HG02610 (cell line): ENCODE results near the gene IL1RAP.

Experiments
- ATAC-seq: cut with Tn5 transposase; IDR thresholded peaks from one replicate; pipeline ENCODE4 v1.9.1; 2021; ENCODE audit warnings: mild to moderate bottlenecking, moderate library complexity; ENCODE audit not compliant: unreplicated experiment

The IL1RAP gene

DNA sequence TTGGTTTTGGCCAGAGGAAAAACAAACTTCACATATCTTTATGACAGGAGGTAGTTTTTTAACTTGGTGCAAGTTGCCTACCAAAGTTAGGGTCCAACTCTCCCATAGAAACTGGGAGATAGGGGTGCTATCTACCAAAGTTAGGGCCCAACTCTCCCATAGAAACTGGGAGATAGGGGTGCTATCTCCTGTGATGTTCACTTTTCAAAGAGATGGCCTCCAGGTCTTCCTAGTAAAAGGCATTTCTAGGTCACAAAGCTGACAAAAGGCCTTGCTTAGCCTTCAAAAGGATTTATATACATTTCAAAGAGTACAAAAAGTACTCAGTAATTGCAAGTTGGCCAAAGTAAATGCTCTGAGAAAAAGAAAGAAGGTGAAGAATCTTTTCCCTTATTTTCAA, 27.1 kb downstream of the IL1RAP start:
- ATAC-seq, result no peak

DNA sequence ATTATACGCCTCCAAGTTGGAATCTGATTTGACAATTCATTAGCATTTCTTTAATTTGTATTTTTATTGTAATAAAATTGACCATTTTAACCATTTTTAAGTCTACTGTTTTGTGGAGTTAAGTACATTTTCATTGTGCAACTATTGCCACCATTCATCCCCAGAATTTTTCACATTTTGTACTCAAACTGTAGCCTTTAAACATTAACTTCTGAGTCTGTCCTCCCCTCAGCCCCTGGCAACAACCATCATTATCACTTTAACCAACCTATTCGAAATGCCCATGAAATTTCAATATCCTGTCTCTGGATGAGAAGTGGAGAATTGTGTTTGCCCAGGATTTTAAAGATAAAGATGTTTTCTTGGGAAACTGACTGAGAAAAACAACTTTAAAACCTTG, 27.7 kb downstream of the IL1RAP start:
- no peak for ATAC-seq

DNA sequence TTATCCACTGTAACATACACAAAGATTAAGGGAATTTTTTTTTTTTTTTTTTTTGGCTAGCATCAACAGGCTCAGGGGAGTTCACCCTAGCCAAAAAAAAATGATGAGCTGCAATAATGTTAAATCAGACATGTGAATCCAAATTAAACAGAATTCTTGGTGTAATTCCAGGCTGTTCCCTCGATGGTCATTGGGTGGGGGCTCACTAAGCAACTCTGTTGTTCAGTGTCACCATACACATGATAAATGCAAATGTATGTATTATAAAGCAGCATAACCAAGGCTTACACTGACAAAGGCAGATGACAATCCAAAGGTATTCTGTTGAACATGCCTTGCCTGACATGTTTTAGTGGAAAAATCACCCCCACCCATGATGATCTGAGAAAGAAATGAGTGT, 29.0 kb downstream of the IL1RAP start:
- no peak for ATAC-seq

DNA sequence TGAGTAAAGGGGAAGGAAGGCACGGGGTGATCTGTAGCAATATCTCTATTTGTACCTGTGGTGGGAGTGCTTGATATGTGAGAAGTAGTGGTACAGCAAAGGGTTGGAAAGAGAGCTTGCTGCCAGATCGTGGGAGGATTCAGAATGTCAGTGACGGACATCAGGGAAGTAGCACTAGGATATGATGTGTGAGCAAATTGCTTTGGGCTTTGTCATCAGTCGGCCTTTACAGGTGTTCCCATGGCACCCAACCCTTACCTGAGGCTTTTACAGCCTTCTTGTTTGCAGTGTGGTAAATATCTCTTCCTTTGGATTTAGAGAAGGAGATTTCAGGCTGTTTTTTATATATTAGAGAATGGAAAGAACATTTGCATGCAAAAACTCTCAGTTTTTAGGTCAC, 29.8 kb downstream of the IL1RAP start:
- ATAC-seq, result no peak

DNA sequence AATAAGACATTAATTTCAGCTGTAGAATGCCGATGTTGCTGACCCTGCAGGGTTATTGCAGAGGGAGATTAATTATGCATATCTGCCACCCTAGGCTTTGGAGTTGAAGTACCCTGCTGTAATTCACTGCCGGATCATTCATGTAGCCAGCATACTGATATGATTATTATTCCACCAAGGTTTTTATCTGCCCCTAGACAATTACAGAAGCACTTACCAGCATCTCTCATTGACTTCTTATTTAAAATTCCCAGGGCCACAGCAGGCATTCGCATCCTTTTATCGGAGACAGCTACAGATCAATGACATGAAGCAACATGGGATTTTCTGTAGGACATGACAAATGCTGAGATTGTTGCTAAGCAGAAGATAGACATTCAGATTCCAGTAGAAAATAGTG, 31.3 kb downstream of the IL1RAP start:
- ATAC-seq, result no peak

DNA sequence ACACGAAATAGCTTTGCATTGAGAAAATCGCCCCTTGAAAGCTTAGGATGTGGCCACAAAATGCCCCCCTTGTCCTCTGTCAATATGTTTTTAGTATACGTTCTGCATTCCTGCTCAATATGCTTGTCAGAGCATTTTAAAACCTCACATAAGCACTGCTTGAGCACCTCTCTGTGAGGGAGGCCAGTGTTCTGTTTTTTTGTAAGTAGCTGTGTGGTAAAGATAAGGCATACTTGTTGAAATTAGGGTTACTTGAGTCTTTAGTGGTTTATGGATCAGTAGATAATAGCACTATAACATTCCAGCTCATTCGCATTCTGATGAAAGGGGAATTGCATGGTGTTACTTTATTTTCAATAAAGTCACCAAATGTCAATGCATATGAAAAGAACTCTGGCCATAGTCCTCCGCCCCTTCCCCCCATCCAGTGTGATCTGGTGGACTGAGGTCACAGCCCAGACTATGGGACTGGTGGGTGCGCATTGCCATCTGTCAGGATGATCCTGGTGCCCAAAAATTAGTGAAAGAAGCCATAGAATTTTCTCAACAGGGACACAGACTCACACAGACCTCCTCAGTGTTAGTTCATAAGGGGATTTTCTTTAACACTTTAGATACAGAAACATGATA, 33.1 kb downstream of the IL1RAP start:
- no peak for ATAC-seq

DNA sequence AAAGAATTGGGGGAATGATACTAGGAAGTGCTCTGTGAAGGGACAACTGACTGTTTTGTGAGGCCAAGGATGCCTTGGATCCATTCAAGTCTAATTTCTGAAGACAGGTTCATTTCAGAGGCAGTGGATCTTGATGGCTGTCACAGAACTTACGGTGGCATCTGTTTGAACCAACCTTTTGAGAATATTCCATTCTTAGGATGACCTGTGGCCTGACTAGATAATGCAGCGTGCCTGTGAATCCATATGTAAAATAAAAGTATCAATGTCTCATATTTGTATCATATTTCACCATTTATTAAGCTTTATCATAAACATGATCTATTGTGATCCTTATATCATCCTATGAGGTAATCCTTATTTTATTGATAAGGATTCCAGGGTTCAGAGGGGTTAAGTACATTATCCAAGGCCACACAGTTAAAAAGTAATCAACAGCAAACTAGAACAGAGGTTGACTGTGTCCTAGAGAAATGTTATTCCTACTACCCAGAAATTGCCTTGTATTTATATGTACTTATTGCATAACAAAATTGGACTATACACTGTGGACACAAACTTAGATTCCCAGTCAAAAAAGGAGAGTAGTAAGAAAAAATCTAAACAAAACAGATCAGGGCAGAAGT, 34.3 kb downstream of the IL1RAP start:
- ATAC-seq, result no peak

DNA sequence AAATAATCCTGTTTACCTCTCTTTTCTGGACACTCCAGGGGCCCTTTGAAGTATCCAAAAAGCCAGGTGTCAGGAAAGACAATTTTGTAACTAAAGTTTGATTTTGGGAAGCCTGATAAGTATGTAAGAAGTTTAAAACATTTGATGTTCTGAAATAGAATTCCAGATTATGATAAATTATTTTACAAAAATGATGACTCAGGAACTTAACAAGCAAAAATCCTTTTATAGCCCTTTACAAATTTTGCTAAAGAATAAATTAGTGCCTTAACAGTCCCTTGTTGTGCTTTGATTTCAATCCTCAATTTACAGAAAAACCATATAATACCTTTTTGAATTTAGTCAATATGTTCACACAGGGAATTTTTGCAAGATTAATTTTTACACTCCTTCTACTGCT, 38.1 kb downstream of the IL1RAP start:
- no peak for ATAC-seq

DNA sequence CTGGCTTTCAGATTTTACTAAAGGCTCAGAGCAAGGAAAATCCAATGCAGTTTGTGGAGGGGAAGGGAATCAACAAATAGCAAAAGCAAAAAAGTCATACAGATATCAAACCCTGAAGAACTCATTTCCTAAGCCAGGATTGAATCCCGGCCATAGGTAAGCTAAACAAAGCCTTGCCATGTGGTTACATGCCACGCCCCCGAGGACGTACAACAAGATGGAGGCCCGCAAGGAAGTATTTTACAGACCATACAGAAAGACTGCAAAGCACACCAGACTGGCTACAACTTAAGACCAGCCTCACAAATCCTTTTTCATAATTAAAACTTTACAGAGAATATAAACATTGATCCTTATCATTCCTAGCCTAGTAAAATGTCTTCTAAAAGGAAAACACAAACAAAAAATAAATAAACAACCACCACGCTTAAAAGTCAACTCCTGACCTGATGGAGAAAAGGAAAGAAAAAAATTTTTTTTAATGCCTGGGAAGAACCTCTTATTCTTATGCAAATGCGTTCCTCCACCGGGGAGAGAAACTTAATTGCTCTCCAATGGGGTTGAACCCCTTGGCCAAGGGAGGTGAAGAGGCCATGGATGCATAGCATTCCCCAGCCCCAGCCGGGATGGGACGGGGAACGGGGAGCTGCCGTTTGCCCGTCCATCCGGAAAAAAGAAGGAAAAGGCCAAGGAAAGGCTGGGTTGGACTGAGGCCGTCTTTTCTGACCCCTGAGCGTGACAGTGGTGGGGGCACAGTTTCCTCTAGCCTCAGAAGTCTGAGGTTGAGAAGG, 39.3 kb downstream of the IL1RAP start:
- ATAC-seq, result no peak

DNA sequence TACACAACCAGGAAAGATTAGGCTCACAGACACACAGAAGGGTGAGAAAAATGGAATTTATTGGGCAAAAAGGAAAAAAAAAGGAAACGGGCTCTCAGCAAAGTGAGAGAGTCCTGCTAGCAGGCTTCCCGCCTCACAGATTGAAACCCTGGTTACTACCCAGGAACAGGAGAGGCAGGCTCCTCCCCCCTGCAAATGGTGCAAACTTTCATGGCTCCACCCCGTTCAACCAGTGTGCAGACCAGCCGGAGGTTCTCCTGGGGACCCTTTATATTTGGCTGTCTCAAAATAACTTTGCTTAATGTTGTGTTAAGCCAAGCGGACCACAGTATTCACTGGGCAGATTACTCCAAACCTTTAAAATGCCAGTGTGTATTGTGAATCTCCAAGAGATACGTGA, 40.3 kb downstream of the IL1RAP start:
- no peak for ATAC-seq

DNA sequence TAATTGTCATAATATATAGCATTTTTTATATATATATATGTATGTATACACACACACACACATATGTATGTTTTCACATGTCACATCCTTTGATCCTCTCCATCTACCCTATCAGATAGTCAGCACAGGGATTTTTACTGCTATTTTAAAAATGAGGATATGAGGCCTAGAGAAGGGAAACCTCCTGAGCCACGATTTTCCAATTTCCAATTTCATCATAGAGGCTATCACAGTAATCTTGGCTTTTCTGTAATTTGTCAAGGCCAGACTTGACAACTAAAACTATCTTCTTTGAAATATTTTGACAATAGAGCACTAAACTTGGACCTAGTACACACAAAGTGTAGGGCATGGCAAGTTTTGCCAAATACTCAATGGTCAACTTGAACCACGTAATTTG, 42.5 kb downstream of the IL1RAP start:
- no peak for ATAC-seq

DNA sequence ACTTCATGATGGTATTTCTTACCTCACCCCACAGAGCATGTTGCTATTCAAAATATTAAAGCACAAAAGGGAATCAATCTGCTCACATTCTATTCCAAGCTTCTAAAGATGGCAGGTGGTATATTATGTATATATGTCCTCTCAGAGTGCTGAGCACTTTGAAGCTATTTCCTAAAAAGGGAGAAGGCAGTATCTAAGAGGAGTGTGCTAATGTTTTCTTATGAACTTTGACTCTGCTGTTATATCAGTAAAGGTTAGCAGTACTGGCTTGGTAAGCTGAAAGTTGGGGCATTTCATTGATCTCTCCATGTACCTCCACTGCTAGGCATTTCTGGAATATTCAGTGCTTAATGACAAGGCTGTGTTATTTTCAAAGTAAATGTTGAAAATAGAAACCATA, 43.4 kb downstream of the IL1RAP start:
- ATAC-seq, result no peak

DNA sequence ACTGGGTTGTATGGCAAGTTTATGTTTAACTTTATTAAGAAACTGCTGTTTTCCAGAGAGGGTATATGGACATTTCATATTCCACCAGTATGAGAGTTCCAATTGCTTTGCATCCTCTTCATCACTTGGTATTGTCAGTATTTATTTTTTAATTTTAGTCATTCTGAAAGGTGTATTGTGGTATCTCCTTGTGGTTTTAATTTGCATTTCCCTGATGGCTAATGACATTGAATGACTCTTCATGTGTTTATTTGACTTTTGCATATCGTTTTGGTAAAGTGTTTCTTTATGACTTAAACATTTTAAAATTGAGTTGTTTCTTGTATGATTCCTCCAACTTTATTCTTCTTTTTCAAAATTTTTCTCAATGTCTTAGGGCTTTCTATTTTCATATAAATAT, 44.4 kb downstream of the IL1RAP start:
- ATAC-seq, result no peak

DNA sequence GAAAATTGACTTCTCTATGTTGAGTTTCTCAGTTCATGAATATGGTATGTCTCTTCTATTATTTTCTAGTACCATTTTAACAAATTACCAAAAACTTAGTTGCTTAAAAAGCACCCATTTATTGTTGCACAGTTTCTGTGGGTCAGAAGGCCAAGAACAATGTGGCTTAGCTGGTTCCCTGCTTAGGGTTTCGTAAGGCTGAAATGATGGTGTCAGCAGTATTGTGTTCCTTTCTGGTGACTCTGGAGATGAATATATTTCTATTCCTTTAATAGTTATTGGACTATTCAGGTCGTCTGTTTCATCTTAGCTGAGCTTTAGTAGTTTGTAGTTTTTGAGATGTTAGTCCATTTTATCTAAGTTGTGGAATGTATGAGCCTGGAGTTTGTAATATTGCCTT, 44.9 kb downstream of the IL1RAP start:
- ATAC-seq, result no peak

DNA sequence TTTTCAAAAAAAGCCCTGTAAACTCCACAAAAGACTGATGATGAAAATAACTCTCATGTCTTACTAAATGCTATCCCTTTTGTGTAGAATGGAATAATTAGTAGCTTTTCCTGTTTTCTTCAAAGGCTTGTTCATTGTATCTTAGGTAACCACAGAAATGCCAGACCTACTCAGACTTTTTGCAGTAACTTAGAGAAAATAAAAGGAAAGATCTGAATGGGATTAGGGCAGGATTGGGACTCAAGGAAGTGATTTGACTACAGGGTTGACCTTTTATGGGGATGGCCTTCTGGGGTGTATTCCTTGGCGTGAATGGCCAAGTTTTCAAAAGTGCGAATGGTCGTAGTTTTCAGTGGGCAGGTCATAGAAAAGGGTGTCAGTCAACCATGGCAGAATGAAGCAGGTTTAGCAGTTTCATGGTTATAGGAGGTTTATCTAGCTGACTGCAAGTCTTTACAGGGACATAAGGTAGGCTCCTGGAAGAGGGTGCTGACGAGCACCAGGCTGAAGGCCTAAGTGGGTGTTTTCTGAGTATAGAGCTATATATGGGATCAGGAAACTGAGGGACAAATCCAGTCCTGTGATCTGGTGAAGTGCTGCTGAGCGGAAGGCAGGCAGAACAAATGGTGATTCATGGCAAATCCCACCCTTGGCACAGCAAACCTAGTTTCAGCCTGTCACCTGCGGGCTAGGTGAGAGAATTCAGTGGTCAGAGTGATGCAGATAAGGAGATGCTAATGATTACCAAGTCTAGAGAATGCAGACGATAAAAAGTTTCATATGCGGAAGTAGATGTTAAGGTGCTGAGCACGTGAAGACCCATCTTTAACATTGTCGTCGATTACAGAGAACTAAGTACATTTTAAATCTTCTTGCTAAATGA, 46.4 kb downstream of the IL1RAP start:
- ATAC-seq, result no peak

DNA sequence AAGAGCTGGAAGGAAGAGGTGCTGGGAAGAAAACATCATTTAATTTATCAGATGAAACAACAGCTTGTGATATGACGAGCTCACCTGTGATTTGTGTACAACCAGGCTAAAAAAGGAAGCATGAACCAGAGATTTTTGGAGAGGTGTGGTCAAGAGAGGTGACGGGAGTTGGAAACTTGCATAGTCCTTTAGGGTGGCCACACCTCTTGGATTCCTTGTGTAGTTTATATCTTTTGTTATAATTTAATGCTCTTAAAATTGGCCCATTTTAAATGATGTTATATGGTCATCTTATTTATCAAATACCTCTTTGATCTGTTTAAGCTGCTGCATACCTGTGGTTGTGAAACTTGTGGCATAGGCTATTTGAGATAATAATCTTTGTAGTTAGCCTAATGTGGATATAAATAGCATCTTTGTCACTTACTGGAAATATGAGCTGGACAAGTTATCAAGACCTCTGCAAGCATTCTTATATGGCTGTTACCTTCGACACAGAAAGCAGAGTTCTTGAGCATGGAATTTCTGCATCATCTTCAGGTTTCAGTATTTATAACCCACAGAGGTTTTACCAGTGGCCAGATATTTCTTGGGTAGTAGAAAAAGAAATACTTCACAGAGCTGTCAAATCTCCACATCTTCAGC, 49.1 kb downstream of the IL1RAP start:
- no peak for ATAC-seq

DNA sequence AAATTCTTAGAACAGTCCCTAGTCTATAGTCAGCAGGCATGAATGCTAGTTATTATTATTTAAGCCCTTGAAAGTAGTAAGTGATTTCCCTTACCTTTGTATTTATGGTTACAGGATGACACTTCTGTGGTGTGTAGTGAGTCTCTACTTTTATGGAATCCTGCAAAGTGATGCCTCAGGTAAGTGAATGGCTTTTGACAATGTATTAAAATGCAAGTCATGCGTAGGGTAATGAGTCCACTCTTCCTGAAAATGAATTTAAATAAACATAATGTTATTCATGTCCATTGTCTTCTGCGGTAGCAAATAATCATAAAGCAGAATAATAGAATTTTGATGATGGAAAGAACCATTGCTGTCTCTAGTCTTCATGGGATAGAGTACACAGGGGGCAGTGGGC, 50.3 kb downstream of the IL1RAP start:
- no peak for ATAC-seq

DNA sequence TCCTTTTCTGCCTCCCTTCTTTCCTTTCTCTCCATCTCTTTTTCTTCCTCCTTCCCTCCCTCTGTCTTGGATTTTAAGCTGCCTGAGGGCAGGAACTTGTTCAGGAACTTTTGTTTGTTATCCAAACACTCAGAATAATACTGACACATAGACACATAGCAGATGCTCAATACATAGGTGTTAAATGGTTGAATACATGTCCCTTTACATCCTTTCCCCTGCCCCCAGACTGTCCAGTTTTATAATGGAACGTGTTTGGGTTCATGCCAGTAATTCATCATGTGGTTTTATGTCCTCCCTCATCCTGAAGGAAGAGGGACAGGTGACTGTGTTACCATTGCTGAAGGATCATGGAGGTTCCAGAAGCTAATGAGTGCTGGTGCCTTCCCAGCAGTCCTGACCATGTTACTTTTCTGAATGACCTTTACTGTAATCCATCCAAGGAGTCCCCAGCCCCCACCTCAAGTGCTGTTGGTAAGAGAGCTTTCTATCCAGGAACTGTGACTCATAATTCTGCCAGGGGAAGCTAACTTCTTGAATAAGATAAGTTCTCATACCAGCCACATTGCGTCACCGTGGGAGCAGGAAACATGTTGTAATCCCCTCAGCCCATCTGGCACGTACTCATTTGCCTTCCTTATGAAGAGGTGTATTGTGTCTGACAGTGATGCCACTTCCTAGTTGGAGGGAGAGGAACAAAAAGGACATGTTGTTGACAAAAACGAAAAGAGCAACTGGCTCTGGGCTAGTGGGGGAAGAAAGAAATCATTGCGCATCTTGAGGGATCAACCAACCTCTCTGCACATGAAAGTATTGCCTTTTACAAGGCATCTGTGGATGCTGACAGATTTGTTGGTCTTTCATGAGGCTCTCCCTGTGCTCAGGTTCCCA, 52.4 kb downstream of the IL1RAP start:
- no peak for ATAC-seq

DNA sequence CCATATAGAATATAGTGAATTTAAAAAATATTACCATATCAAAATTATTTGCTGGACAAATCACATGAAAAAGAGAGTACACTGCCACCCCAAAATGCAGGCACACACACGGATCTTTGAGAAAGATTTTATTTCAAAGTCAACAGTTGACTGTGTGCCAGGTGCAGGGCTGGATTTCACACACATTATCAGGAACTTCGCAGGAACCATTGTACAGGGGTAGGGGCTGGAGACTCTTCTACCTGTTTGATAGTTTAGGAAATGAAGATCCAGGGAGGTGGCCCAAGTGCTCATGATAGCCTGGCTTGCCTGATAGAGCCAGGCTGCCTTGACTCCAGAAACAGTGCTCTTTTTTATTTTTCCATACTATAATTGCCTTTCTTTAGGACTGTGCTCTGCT, 54.2 kb downstream of the IL1RAP start:
- ATAC-seq, result no peak

DNA sequence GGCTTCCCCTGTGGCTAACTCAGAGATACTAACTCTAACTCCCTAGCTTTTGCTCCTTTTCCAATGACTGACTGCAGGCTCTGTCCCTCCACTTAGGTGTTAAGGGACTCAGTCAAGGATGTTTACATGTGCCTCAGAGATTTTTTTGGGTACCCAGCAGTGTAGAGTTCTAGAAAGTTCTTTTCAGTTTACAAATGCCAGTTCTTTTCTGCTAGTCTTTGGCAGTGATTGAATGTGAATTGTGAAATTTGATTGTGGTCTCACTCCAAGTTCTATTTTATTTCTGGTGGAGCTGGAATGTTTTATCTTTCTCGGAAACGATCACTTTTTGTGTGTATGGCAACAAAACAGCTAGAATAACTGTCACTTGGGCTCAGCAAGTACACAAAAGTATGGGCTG, 60.6 kb downstream of the IL1RAP start:
- no peak for ATAC-seq
